HG02885 (cell line): Measurements from ENCODE around the gene HPGD.
A peak's percentile ranks its signal among the peaks of the same experiment; 100 is the strongest.

ENCODE experiments used
- ATAC-seq: cut with Tn5 transposase; IDR thresholded peaks from one replicate; pipeline ENCODE4 v1.9.1; 2021; ENCODE audit warnings: mild to moderate bottlenecking; ENCODE audit not compliant: unreplicated experiment, poor library complexity

HPGD gene

DNA sequence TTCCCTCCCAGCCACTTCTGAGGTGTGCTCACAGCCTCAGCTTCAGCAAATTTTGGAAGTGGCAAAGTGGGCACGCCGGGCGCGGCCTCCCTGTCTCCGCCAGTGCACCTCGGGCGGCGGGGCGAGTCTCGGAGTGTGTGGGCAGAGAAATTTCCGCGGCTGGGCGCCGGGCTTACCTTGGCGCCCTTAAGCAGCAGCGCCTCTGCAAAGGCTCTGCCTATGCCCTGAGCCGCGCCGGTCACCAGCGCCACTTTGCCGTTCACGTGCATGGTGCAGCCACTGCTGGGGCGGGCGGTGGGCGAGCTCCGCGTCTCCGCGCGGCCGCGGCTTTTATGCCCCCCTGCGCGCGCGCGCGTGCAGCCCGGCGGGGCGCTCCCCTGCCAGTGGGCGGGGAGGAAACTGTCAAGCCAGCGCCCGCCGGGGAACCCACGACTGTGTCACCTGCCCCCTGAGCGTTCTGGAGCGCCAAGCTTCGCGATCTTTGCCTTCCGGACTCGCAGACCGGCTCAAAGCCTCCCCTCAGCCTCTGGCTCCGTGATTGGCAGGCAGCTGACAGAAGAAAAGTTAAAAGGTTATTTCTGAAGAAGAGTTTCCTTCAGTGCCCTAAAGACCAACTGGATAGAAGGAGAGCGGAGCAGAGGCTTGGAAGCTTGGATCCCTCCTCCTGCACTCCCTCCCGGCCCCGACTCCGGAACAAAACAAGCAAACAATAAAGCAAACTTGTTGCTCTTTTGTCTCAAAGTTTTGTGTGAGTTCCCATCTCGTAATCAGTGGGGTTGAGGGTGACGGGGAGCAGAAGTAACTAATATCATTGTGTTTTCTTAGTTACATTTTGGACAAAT, at the start of gene HPGD:
TSS of gene HPGD (minus strand) at position 306 of the 842 bp plus-strand sequence. CDS start at position 269, 37 bp downstream.
- peak; percentile 82 for ATAC-seq

DNA sequence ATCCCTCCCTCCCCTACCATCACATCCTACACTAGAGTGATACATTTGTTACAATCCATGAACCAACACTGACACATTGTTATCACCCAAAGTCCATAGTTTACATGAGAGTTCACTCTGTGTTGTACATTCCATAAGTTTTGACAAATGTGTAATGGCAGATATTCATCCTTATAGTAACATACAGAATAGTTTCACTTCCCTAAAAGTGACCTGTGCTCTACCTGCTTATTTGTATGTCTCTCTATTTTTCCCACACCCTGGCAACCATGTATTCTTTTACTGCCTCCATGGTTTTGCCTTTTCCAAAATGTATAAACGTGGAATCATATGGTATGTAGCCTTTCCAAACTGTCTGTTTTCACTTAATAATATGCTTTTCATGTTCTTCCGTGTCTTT, 42.2 kb upstream of the HPGD start:
- no peak for ATAC-seq

DNA sequence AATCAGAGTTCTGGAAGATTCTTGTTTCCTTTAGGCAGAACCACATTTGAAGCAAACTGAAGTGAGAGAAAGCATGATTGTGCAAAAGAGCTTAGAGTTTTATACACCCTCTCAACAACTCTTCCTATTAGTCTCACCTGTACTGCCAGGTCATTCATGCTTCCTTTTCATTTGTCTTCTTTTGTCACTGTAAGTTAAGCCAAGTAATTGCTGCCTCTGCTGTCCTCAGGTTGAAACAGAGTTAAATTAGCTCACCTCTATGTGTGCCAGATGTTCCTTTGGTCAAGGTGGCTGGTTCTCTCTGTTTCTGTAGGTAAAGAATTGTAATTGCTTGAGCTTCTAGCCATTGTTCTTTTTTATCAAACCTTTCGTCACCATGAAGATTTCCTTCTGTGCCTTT, 41.1 kb upstream of the HPGD start:
- no peak for ATAC-seq

DNA sequence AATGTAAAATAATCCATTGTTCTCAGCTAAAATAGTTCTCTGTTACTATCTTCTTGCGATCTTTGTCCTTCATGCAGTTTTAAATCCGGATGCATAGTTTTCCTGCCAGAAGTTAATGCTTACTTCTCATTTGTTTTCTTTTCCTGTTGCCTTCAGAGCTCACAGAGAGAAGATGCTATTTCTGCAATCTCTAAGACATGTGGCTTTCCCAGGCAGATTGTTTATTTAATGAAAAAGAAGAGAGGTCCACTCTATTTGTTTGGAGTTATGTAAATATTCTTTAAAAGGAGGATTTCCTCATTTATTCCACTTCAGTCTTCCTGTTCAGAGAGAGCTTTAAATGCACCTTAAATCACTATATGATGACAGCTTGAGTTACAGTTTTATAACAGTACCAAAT, 39.3 kb upstream of the HPGD start:
- ATAC-seq, result no peak

DNA sequence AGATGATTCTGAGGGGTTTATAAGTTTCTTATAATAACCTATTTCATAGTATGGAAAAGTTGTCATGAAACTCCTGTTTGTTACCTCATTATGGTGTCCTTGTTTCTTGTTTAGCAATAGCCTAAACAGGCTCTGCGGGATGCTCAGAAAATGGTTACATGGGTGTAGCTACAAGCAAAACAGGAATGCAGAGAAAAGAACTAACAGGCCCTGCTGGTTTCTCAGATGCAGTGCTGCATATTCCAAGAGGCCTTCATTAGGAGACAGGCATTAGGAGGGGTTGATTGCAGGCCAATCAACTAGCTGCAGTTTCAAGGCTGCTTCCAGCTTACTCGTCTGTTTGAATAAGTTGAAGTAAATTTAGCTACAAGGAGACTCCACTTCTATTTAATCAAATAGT, 37.6 kb upstream of the HPGD start:
- ATAC-seq, result no peak

DNA sequence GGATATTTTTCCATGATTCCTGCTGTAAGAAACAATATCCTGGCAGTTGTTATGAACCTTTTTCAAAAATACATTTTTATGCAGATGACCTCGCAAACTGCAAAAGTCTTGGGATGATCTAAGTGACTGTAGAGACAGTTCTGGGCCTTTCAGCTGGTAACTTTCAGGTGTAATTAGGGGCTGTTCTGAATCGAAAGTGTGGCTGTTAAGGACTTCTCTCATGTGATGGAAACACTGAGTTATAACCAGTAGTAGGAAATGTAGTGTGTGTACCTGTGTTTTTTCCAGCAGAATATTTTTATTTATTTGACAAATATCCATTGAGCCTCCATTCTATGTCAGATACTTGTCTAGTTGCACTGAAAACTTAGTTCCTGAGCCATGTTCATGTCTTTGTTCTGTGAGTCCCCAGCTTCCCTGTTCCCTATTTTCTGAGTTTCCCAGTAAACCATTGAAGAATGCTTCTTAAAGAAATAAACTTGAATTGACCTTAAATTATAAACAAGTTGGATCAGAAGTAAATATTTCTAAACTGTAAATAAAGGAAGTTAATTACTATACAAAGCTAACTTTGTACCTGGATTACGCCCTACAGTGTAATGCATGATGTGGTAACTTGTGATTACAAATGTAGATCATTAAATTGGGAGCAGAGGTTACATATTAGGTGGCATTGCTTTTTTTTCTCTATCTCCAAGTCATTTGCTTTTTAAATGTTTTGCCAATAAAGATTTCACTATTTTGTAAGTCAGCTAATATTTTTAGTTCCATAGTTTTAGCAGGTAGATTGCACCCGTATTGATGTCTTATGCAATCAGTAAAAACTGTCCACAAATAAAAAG, 33.7 kb upstream of the HPGD start:
- no peak for ATAC-seq

DNA sequence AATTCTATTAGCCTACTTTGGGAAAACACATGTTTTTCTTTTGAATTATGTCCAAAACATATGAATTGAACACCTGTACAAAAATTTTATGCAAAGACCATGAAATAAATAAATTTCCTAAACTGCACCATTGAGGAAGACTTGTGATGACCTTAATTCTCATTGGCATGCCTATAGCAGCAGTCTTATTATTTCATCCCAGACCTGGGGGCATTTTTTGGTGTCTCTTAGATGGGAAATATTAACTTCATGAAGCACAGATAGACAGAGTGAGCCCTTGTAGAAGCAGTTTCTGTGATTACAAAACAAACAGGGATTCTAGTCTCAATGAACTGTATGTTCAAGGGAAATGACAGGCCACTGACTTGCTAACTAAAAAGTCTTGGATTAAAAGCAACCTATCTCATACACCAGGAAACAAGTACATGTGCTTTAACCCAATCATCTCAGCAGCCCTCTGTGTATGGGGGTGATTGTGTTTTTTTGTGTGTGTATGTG, 32.0 kb upstream of the HPGD start:
- no peak for ATAC-seq

DNA sequence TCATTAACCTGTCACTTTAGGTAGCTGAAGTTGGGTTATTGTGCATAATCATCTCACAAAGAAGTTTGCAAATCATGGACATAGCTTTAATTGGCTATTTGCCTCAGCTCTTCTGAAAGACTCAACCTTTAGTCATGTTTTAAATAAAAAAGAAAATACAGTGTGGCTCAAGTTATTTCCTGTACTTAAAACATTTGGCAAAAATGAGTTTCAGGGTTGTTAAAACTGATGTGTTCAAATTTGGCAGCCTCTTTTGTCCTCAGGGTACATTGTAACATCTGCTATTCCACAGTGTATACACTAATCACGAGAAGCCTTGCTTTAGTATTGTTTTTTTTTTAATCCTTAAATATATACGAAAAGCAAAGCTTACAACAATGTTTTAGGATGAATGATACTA, 31.5 kb upstream of the HPGD start:
- ATAC-seq, result no peak

DNA sequence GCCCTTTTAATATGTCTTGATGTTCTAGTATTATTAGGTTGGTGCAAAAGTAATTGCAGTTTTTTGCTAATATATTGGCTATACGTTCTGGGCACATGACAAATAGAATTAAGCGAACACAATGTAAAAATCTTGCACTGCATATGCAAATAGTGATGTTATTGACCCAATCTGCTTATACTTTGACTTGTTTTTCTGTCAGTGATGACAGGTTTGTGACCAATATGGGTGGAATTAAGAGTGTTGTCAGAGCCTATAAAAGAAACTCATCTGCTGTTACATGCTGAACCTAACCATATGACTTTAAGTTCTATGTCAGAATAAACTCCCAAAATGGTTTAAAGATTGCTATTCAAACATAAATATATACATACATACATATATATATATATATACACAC, 30.7 kb upstream of the HPGD start:
- ATAC-seq, result no peak

DNA sequence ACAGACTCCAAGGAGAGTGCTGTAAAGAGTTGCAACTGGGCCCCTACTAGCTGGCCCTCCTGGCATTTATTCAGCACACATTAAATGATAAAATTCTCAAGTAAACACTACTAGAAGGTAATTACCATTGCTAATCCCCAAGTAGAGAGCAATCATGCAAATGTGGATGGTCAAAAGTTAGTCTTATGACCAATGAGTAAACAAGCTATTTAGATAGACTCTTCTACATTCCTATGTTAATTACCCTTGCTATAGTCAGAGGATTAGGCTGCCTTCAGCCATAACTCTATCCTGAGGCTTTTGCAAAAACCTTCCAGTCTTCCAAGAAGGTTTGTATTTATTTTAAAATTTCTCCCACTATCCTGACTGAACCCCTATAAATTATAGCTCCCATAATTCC, 28.3 kb upstream of the HPGD start:
- ATAC-seq, result no peak

DNA sequence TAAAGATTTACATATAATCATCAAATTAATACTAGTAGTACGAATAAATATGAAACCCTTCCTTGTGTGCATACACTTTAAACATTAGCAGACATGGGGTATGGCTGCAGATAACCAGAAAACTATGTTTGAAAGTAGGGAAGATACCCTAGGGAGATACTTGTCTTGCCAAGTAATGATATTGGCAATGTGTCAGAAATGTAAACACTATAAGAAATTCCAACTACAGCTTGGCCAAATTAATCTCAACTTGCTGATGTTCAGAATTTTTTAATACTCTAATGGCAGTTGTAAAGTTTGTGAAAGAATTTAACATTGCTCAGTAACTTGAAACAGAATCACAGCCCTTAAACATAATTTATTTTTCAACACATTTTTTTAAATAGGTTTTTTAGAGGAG, 27.4 kb upstream of the HPGD start:
- ATAC-seq, result no peak

DNA sequence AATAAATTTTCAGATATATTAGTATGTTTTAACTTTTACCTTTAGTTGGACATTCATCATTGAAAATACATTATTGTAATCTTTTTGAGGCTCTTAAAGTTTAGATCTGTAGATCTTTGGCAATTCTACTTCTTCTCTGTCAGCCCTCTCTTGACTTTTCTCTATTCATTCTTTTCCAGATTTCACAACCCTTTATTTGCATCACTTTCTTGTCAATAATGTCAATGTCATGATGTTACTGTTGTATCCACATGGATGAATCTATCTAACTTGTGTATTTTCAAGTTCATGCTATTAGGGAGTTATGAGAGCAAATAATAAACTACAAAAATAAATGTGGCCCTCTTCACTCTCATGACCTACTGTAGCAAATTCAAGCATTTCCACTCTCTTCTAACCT, 23.0 kb upstream of the HPGD start:
- ATAC-seq, result no peak

DNA sequence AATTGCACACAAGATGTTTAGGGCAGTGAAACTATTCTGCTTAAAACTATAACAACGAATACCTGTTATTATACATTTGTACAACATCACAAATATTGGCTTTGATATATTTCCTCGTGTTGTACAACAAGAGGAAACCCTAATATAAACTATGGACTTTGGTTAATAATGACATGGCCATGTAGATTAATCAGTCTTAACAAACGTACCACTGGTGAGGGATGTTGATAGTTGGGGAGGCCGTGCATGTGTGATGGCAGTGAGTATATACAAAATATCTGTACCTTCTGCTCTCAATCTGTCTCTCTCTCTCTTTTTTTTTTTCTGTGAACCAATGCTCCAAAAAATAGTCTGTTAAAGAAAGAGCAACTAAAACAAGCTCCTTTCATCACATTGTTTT, 22.2 kb upstream of the HPGD start:
- no peak for ATAC-seq

DNA sequence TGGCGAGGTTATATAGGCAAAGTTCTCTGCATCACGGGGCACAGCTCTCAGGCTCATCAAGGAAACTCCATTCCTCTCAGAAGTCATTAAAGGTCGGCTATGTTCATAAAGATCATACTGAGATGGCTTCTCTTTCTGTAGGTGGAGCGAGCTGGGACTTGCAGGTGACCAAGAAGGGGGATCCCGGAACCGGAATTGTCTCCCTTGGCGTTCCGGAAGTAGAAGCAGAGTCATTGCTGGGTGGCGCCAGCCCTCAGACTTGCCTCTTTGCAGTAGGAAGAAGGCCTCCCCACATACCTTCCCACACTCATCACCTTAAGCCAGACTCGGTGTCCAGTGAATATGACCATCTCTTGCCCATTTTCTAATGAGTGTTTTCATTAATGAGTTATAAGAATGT, 17.9 kb upstream of the HPGD start:
- no peak for ATAC-seq

DNA sequence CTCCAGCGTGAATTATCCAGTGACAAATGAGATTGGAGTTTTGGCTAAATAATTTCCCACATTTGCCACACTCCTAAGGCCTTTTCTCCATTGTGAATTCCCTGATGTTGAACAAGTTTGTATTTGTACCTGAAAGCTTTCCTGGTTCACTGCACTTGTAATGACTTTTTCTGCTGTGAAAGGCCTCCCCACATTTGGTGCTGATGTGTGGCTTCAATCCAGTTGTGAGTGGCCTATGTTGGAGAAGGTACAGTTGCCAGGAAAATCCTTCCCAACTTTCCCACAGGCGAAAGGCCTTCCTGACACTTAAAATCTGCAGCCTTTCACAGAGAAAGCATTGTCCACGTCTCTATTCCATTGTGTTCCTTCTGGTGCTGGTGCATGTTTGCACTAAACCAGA, 17.3 kb upstream of the HPGD start:
- no peak for ATAC-seq

DNA sequence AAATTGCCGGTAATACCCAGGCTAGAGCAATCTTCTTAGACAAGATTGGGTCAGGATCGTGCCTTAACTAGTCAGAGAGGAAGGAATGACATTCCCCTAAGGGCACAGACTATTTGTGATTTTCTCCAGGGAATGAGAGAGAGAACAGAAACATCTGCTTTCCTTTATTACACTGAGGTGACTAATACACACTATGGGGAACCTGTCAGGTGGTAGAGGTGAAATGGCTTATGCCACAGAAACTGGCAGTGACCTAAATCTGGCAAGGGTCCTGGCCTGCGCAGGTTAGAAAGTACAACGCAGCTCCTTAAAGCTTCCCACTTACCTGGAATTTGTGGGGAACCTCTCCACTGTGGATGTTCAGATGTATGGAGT, 16.6 kb upstream of the HPGD start:
- ATAC-seq, result no peak

DNA sequence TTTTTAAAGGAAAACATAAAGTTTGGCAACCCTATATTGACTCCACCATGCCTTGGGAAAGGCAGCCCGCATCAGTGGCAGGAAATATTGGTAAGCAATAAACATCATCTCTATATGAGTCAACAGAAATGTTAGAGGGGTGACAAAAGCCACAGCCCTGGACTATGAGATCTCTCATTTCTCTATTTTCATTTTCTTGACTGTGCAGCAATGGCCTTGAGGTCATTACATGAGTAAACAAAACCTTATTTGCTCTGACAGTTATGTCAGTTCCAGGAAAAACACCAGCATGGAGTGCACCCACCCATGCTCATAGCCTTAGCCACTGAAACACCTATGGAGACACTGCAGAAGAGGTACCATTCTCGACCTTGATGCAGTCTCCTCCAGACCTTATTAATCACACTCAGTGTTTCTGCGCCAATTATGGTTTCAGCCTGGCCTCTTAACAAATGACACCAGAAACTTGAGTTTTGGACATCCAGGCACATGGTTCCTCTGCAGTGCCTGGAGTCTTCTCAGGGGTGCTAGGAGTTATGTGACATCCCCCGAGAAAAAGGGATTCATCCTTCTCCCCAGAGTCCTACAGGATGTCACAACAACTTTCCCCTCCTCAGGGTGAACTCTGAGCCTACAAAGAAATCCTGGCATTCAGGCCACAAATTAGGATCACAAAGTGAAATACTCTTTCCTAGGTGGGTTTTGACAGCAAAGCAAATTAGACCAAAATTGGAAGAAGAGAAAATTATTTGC, 16.0 kb upstream of the HPGD start:
- peak; percentile 97 for ATAC-seq

DNA sequence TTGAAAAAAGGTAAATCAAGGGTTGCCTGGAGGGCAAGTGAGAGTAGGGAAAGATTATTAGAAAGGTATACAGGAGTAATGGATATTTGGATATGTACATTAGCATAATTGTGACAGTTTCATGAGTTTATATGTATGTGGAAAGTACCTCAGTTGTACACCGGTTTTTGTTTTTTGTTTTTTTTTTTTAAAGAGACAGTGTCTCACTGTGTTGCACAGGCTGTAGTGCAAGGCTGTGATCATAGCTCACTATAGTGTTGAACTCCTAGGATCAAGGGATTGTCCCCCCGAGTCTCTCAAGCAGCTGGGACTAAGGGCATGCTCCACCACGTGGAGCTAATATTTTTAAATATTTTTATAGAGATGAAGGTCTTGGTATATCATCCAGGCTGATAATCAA, 15.3 kb upstream of the HPGD start:
- ATAC-seq, result peak; percentile 29

DNA sequence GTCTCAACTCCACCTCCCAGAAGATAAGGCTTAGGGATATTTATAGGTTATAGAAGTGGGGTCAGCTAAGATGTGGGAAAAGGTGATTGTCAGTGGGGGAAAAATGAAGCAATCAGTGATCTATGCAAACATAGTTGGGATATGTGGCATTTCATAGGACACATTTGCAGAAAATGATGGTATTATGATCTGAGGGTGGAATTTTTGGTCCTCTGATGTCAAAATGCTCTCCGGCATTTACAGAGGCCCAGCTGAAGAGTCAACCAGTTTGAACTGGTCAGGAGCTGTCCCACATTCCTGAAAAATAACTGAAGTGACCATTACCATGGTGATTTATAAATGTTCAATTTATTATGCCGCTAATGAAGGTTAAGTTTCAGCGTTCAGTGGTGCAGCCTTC, 12.2 kb upstream of the HPGD start:
- ATAC-seq, result no peak

DNA sequence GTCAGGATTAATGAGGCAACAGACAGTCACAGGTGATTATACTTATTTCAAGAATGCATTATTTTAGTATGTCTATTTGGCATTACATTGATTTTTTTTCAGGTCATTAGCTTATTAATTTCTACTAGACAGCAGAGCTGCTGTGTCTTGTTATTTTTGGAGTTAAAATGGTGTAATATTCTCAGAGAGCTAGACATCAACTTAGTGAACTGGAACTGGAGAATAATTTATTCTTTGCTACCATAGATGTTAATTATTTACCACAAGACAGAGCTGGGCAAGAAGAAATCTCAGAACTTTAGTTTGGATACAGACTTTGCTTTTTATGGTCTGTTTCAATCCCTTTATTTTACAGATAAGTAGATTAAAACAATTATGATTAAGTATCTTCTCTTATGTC, 10.2 kb upstream of the HPGD start:
- ATAC-seq, result no peak

DNA sequence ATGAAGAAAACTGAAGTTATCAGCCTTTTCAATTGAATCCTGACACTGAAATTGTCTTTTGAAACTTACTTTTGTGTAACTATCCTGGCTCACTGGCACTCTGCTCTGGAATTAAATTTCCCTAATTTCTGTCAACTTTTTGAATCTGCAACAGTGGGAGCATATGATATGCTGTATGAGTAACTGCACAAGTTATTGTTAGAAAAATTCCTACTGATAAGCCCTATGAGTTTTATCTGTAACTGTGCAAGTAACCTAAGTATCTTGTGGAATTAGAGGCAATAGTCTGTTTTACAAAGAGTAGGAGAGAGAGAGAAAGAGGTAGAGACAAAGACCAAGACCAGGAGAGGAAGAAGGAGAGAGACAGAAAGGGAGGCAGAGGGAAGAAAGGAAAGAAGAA, 9.2 kb upstream of the HPGD start:
- no peak for ATAC-seq
